Loucy (cell line): ENCODE measurements around the gene ATG16L1.

Experiments used
- H2AFZ ChIP-seq: fragments of 200-600 bp; sonication (generic); 2 replicates; pipeline ENCODE4 v1.6.0; 2016; ENCODE audit warnings: antibody characterized with exemption, mild to moderate bottlenecking, low read length, moderate library complexity
- H3F3A ChIP-seq: fragments of 200-600 bp; 2 replicates; pipeline ENCODE4 v1.6.0; 2016; ENCODE audit warnings: antibody characterized with exemption, low read depth, mild to moderate bottlenecking
- H3K27me3 ChIP-seq: fragments of 200-600 bp; sonication (generic); 2 replicates; pipeline ENCODE4 v1.6.1; 2014; ENCODE audit warnings: low read length, mild to moderate bottlenecking; ENCODE audit not compliant: insufficient read depth, poor library complexity, severe bottlenecking
- H3K36me3 ChIP-seq: fragments of 200-600 bp; sonication (generic); 2 replicates; pipeline ENCODE4 v1.6.1; 2016; ENCODE audit warnings: low read length; ENCODE audit not compliant: insufficient read depth
- H3K4me1 ChIP-seq: fragments of 200-600 bp; sonication (generic); 2 replicates; pipeline ENCODE4 v1.5.1; 2014; ENCODE audit warnings: low read length, mild to moderate bottlenecking; ENCODE audit not compliant: insufficient read depth, poor library complexity, severe bottlenecking
- H3K4me2 ChIP-seq: fragments of 200-600 bp; sonication (generic); 2 replicates; pipeline ENCODE4 v1.6.0; 2014; ENCODE audit warnings: antibody characterized with exemption, low read length, low read depth, mild to moderate bottlenecking; ENCODE audit not compliant: poor library complexity, severe bottlenecking
- H3K4me3 ChIP-seq: fragments of 200-600 bp; sonication (generic); 2 replicates; pipeline ENCODE4 v1.5.1; 2014; ENCODE audit warnings: low read length, mild to moderate bottlenecking, mixed read lengths; ENCODE audit not compliant: poor library complexity, severe bottlenecking
- H3K79me2 ChIP-seq: fragments of 200-600 bp; sonication (generic); 2 replicates; pipeline ENCODE4 v1.6.1; 2014; ENCODE audit warnings: low read length; ENCODE audit not compliant: insufficient read depth
- H3K9ac ChIP-seq: fragments of 200-600 bp; sonication (generic); 2 replicates; pipeline ENCODE4 v1.6.0; 2014; ENCODE audit warnings: mild to moderate bottlenecking, low read depth, low read length, moderate library complexity; ENCODE audit not compliant: poor library complexity, severe bottlenecking
- H3K9me2 ChIP-seq: fragments of 200-600 bp; sonication (generic); replicated peaks from 2 replicates; pipeline ENCODE4 v1.6.1; 2016; ENCODE audit warnings: low read depth, low read length, mixed read lengths
- H3K9me3 ChIP-seq: fragments of 200-600 bp; sonication (generic); 2 replicates; pipeline ENCODE4 v1.6.1; 2014; ENCODE audit warnings: mild to moderate bottlenecking, antibody characterized with exemption, low read length, low read depth; ENCODE audit not compliant: insufficient read depth
- H4K20me1 ChIP-seq: fragments of 200-600 bp; sonication (generic); 2 replicates; pipeline ENCODE4 v1.6.0; 2014; ENCODE audit warnings: antibody characterized with exemption, low read length, mild to moderate bottlenecking; ENCODE audit not compliant: insufficient read depth, poor library complexity, severe bottlenecking
- CTCF ChIP-seq: fragments of 200-600 bp; sonication (generic); conservative IDR thresholded peaks from 2 replicates; pipeline ENCODE4 v1.5.1; 2014; ENCODE audit warnings: mild to moderate bottlenecking, antibody characterized with exemption, low read length
- EZH2phosphoT487 ChIP-seq: fragments of 200-600 bp; IDR thresholded peaks from 2 replicates; pipeline ENCODE4 v1.6.1; 2018; ENCODE audit warnings: antibody characterized with exemption, mild to moderate bottlenecking, moderate library complexity, borderline replicate concordance

ATG16L1 gene

DNA sequence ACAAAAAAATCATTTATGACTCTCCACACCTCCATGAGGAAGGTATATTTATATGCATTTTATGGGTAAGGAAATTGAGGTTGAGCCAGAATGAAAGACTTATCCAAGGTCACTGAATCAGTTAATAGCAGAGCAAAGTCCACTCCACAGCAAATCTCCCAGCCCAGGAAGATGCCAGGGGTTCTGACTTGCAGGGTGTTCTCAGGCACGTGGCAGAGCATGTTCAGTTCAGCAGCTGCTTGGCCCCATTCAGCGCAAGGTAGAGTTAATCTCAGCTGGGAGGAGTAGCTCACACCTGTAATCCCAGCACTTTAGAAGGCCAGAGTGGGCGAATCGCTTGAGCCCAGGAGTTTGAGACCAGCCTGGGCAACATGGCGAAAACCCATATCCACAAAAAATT lies 85.1 kb downstream of the ATG16L1 start:
- no peak overlapping the region for H3K4me3 ChIP-seq
- H3K4me1 ChIP-seq: peaks cover 21% of the 10 kb centered on the region
- no peaks in the 10 kb centered on the region for H3K79me2 ChIP-seq
- H3K4me2 ChIP-seq: no peak overlapping the region
- no peaks in the 10 kb centered on the region for H3K36me3 ChIP-seq
- no peak overlapping the region for H3K9ac ChIP-seq
- H4K20me1 ChIP-seq: no peaks in the 10 kb centered on the region
- no peaks in the 10 kb centered on the region for H3K27me3 ChIP-seq
- TF ChIP-seq CTCF (no peak), EZH2phosphoT487 (no peak)
- no peaks in the 10 kb centered on the region for H3K9me3 ChIP-seq
- H3F3A ChIP-seq: peaks cover 2% of the 10 kb centered on the region; the same call in 1 of the 2 replicates
- H3K9me2 ChIP-seq: no peaks in the 10 kb centered on the region
- no peak overlapping the region for H2AFZ ChIP-seq

DNA sequence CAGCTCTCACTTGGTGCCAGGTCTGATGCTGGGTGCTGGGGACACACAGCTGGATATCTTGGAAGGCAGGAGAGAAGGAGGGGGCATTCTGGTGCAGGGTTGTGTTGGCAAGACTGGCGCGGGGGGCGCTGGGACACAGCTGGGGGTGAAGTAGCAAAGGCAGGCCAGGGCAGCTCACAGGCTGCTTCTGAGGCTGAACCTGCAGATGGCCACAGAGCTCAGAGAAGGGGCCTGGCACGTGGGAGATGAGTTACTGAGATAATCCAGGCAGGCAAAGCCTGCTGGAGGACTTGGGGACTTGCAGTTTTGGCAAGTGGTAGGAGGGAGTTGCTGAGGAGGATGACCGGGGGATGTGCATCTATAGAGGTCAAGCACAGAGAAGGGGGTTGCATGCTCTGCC lies 86.6 kb downstream of the ATG16L1 start:
- Histone ChIP-seq H3F3A (no peaks in the 10 kb centered on the region), H3K36me3 (no peaks in the 10 kb centered on the region), H3K27me3 (no peaks in the 10 kb centered on the region), H4K20me1 (no peaks in the 10 kb centered on the region), H3K9ac (no peak overlapping the region), H3K4me3 (no peak overlapping the region), H3K4me2 (no peak overlapping the region), H3K4me1 (peaks cover 11% of the 10 kb centered on the region), H3K9me2 (no peaks in the 10 kb centered on the region), H3K79me2 (no peaks in the 10 kb centered on the region), H3K9me3 (no peaks in the 10 kb centered on the region), H2AFZ (no peak overlapping the region)
- TF ChIP-seq EZH2phosphoT487 (no peak), CTCF (no peak)

DNA sequence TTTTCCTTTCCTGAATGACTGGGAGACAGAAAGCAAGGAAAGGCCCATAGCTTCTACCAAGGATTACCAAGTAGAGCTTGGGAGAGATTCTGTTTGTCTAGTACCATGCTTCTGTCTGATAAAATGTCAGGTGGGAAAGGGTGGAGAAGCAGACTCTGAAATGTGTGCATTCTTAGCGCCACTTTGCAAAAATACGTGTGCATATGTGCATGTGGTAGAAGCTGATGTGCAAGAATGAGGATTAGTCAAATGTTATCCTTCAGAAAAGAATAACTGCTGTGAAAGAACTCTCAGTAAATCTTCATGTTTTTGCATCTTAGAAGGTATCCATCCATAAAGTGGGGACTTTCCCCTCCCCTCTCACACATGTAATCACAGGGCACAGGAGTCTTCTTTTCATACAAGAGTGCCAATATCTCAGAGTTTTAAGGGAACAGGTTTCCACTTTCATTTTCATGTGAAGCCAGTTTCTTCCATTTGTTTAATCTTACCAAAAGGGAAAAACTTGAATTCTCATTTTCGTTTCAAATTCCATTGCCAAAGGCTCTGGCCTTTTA lies 87.4 kb downstream of the ATG16L1 start:
- no peaks in the 10 kb centered on the region for H3K9me2 ChIP-seq
- H3F3A ChIP-seq: no peaks in the 10 kb centered on the region
- no peak overlapping the region for H3K4me3 ChIP-seq
- no peaks in the 10 kb centered on the region for H4K20me1 ChIP-seq
- no peak overlapping the region for H2AFZ ChIP-seq
- no peaks in the 10 kb centered on the region for H3K36me3 ChIP-seq
- peaks cover 2% of the 10 kb centered on the region for H3K4me1 ChIP-seq
- no peaks in the 10 kb centered on the region for H3K79me2 ChIP-seq
- no peak for TF ChIP-seq CTCF
- no peak for TF ChIP-seq EZH2phosphoT487
- no peak overlapping the region for H3K9ac ChIP-seq
- no peaks in the 10 kb centered on the region for H3K9me3 ChIP-seq
- H3K27me3 ChIP-seq: no peaks in the 10 kb centered on the region
- no peak overlapping the region for H3K4me2 ChIP-seq
